Stimulated activated CD4-positive, alpha-beta T cell treated with anti-CD3 and anti-CD28 coated beads, Interleukin-1b, Interleukin-23, amount 100 ng/mL, for 4 hours (primary cell): ENCODE measurements around the gene TGFA.

Experiments used
- DNase-seq, 2 donors: peaks; one replicate each; pipeline ENCODE4 v3.0.0-alpha.2; 2020; ENCODE audit warnings: low read depth in 2 of 2

The TGFA gene

GRCh38 chr2:70523996-70524965, 29.3 kb downstream of the TGFA start:
- no peak for DNase-seq

- no peak for DNase-seq
Measured at GRCh38 chr2:70523672-70523995, 30.0 kb downstream of the TGFA start.

- DNase-seq, result no peak
Measured at GRCh38 chr2:70522627-70523026, 31.0 kb downstream of the TGFA start.

GRCh38 chr2:70520825-70521224, 32.8 kb downstream of the TGFA start:
- no peak for DNase-seq

- no peak for DNase-seq
Measured at GRCh38 chr2:70519453-70519852, 34.2 kb downstream of the TGFA start.

GRCh38 chr2:70518557-70518956, 35.1 kb downstream of the TGFA start:
- no peak for DNase-seq

- no peak for DNase-seq
Measured at GRCh38 chr2:70517804-70518203, 35.8 kb downstream of the TGFA start.

GRCh38 chr2:70516596-70516995, 37.0 kb downstream of the TGFA start:
- DNase-seq, result no peak

GRCh38 chr2:70515938-70516337, 37.7 kb downstream of the TGFA start:
- no peak for DNase-seq

GRCh38 chr2:70514612-70515055, 39.0 kb downstream of the TGFA start:
- DNase-seq, result no peak

- DNase-seq, result no peak
Measured at GRCh38 chr2:70513738-70514137, 39.9 kb downstream of the TGFA start.

- no peak for DNase-seq
Measured at GRCh38 chr2:70511971-70512729, 41.5 kb downstream of the TGFA start.

GRCh38 chr2:70510313-70510712, 43.3 kb downstream of the TGFA start:
- DNase-seq, result no peak

- DNase-seq, result no peak
Measured at GRCh38 chr2:70509565-70509964, 44.1 kb downstream of the TGFA start.

- no peak for DNase-seq
Measured at GRCh38 chr2:70508711-70509462, 44.7 kb downstream of the TGFA start.

- no peak for DNase-seq
Measured at GRCh38 chr2:70505613-70506391, 47.8 kb downstream of the TGFA start.

- DNase-seq, result no peak
Measured at GRCh38 chr2:70504750-70505149, 48.9 kb downstream of the TGFA start.

- no peak for DNase-seq
Measured at GRCh38 chr2:70503896-70504295, 49.7 kb downstream of the TGFA start.

- no peak for DNase-seq
Measured at GRCh38 chr2:70501728-70502127, 51.9 kb downstream of the TGFA start.

GRCh38 chr2:70501215-70501614, 52.4 kb downstream of the TGFA start:
- DNase-seq, result no peak

- DNase-seq, result no peak
Measured at GRCh38 chr2:70499253-70499652, 54.4 kb downstream of the TGFA start.
